ENCODE results near the gene PCNX2.

The PCNX2 gene

DNA sequence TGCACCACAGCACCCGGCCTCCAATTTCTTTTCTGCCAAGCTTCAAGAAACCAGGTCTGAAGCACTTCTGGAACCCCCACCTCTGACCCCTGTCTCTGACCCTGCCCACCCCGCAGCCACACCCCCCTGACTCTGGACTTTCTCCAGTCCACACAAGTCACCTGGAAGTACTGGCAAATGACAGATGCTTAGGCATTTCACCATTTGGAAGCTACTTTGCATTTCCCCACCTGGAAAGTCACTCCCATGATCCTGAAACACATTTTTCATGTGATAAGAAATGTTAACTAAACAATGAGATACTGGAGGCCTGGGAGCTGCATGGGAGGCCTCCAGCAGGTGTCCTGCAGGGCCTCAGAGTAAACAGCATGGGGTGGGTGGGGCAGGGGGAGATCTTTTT, 299.4 kb downstream of the PCNX2 start:
- TF ChIP-seq YY1 (IDR thresholded peaks at IDR 0.05; ENCODE audit: low read depth) (no peak), EGR1 (IDR thresholded peaks at IDR 0.05) (no peak), RAD21 (IDR thresholded peaks at IDR 0.05; ENCODE audit: low read depth) (no peak), CEBPB (IDR thresholded peaks at IDR 0.05) (no peak)

DNA sequence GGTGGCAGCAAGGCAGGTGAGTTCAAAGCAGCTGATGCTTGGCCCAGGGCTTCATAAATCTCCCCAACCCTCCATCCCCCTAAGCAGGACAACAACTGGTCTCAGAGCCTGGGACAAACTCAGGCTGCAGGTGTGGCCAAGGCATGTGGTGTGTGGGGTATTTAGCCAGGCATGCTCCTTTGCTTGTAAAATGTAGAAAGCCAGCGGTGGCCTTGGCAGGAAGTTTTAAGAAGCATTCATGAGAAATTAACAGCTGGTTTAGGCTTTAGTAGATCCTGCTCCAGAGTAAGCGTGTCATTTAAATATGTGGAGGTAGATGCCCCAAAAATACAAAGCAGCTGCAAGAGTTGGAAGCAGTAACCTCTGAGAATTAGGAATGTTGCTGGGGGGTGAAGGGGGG, 300.3 kb downstream of the PCNX2 start:
- TF ChIP-seq EGR1 (IDR thresholded peaks at IDR 0.05) (no peak), ZBTB7A (IDR thresholded peaks at IDR 0.05; ENCODE audit: low read depth) (no peak)

DNA sequence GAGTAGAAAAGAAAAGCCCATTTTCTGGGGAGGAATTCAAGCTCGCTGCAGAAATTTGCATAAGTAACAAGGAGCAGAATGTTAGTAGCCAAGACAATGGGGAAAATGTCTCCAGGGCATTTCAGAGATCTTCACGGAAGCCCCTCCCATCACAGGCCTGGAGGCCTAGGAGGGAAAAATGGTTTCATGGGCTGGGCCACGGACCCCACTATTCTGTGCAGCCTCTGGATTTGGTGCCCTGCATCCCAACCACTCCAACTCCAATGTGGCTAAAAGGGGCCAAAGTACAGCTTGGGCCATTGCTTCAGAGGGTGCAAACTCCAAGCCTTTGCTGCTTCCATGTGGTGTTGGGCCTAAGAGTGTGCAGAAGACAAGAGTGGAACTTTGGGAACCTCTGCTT, 302.0 kb downstream of the PCNX2 start:
- no peak for TF ChIP-seq FOXM1 (IDR thresholded peaks at IDR 0.05; ENCODE audit: borderline replicate concordance, low read depth)
- no peak for TF ChIP-seq ZBTB7A (IDR thresholded peaks at IDR 0.05; ENCODE audit: low read depth)

- TF ChIP-seq YY1 (IDR thresholded peaks at IDR 0.05; ENCODE audit: low read depth) (no peak), MAX (IDR thresholded peaks at IDR 0.05) (no peak), EP300 (IDR thresholded peaks at IDR 0.05; ENCODE audit: borderline replicate concordance) (no peak), EGR1 (IDR thresholded peaks at IDR 0.05) (no peak), TEAD4 (IDR thresholded peaks at IDR 0.05) (no peak), CREB1 (IDR thresholded peaks at IDR 0.05; ENCODE audit: low read depth) (no peak), TCF12 (IDR thresholded peaks at IDR 0.05; ENCODE audit: low read depth) (no peak), CEBPB (IDR thresholded peaks at IDR 0.05) (no peak), ZBTB7A (IDR thresholded peaks at IDR 0.05; ENCODE audit: low read depth) (no peak), FOXM1 (IDR thresholded peaks at IDR 0.05; ENCODE audit: borderline replicate concordance, low read depth) (no peak), REST (IDR thresholded peaks at IDR 0.05; ENCODE audit: low read depth) (no peak), RAD21 (IDR thresholded peaks at IDR 0.05; ENCODE audit: low read depth) (no peak), USF1 (IDR thresholded peaks at IDR 0.05) (no peak), NFIC (IDR thresholded peaks at IDR 0.05) (no peak)
Observed at GRCh38 chr1:232992227-232992626, 303.3 kb downstream of the PCNX2 start.

DNA sequence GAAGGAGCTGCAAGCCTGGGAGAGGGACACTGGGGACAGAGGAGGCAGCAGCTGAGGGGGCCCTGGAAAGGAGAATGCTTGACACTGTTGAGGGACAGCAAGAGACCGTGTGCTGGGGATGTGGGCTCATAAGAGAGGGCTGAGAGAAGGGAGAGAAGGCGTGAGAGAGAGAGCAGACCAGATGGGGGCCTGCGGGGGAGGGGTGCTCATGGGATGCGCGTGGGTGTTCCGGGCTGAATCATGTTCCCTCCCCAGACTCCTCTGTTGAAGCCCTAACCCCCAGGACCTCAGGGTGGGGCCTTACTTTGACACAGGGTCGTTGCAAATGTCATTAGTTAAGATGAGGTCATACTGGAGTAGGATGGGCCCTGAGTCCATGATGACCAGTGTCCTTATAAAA, 304.3 kb downstream of the PCNX2 start:
- TF ChIP-seq FOXM1 (IDR thresholded peaks at IDR 0.05; ENCODE audit: borderline replicate concordance, low read depth): no peak
- TF ChIP-seq TAF1 (IDR thresholded peaks at IDR 0.05; ENCODE audit: low read depth): no peak
- no peak for TF ChIP-seq CEBPB (IDR thresholded peaks at IDR 0.05)
- no peak for TF ChIP-seq USF1 (IDR thresholded peaks at IDR 0.05)
- TF ChIP-seq EGR1 (IDR thresholded peaks at IDR 0.05): no peak
- no peak for TF ChIP-seq MAX (IDR thresholded peaks at IDR 0.05)
- no peak for TF ChIP-seq TCF12 (IDR thresholded peaks at IDR 0.05; ENCODE audit: low read depth)
- TF ChIP-seq YY1 (IDR thresholded peaks at IDR 0.05; ENCODE audit: low read depth): no peak
- TF ChIP-seq CREB1 (IDR thresholded peaks at IDR 0.05; ENCODE audit: low read depth): no peak
- TF ChIP-seq ZBTB7A (IDR thresholded peaks at IDR 0.05; ENCODE audit: low read depth): no peak
- TF ChIP-seq RAD21 (IDR thresholded peaks at IDR 0.05; ENCODE audit: low read depth): no peak
- TF ChIP-seq EP300 (IDR thresholded peaks at IDR 0.05; ENCODE audit: borderline replicate concordance): no peak
- no peak for TF ChIP-seq TEAD4 (IDR thresholded peaks at IDR 0.05)
- TF ChIP-seq REST (IDR thresholded peaks at IDR 0.05; ENCODE audit: low read depth): no peak
- TF ChIP-seq NFIC (IDR thresholded peaks at IDR 0.05): no peak

GRCh38 chr1:232990176-232991128, 305.1 kb downstream of the PCNX2 start:
- TF ChIP-seq EP300 (IDR thresholded peaks at IDR 0.05; ENCODE audit: borderline replicate concordance): no peak
- no peak for TF ChIP-seq RAD21 (IDR thresholded peaks at IDR 0.05; ENCODE audit: low read depth)
- no peak for TF ChIP-seq REST (IDR thresholded peaks at IDR 0.05; ENCODE audit: low read depth)
- no peak for TF ChIP-seq TEAD4 (IDR thresholded peaks at IDR 0.05)
- TF ChIP-seq TCF12 (IDR thresholded peaks at IDR 0.05; ENCODE audit: low read depth): no peak
- no peak for TF ChIP-seq CEBPB (IDR thresholded peaks at IDR 0.05)
- TF ChIP-seq NFIC (IDR thresholded peaks at IDR 0.05): no peak
- TF ChIP-seq YY1 (IDR thresholded peaks at IDR 0.05; ENCODE audit: low read depth): no peak
- TF ChIP-seq CREB1 (IDR thresholded peaks at IDR 0.05; ENCODE audit: low read depth): no peak
- no peak for TF ChIP-seq EGR1 (IDR thresholded peaks at IDR 0.05)
